Measurements from ENCODE around the gene CISD3. TPM values are rescaled to one million over a fixed set of nuclear protein-coding genes. Genes with fewer than 3 reads are reported as not detected.

CISD3 gene
- total RNA-seq: 67.1 TPM
- long read RNA-seq, transcript CISD3-204 (4 exons, 2,074 nt): major isoform, 99 of 119 reads
- long read RNA-seq, transcript CISD3-206 (3 exons, 2,326 nt): minor isoform, 8 of 119 reads
- long read RNA-seq, partial matches to known transcripts: 7 of 119 reads
- long read RNA-seq, other reads (novel, unspliced or antisense): 4 of 119 reads

GRCh38 chr17:38729886-38730525 lies at the start of gene CISD3:
Gene CISD3, plus strand, starts transcription at chr17:38730341. Its CDS starts 18 bp downstream, at chr17:38730359.
- intact Hi-C loops (cut with DNase I): loop anchor here (1.0 to 10.0 kb wide), 3 partner anchors 21 to 425 kb away; partner anchors contain the start of genes MLLT6 and PLXDC1
- DNase-seq (ENCODE audit: low spot score): peak; percentile 94

DNA sequence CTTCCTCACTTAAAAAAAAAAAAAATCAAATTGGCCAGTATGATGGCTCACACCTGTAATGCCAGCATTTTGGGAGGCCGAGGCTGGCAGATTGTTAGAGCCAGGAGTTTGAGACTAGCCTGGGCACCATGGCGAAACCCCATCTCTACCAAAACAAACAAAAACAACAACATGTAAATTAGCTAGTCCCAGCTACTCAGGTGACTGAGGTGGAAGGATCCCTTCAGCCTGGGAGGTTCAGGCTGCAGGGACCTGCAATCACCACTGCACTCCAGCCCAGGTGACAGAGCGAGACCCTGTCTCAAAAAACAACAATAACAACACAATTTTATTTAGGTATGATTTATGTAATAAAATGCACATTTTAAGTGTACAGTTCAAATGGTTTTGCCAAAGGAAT lies 49.0 kb upstream of the CISD3 start:
- DNase-seq (ENCODE audit: low spot score): no peak
- intact Hi-C loops (cut with DNase I): no loop called here

GRCh38 chr17:38685491-38685890 lies 44.6 kb upstream of the CISD3 start:
- DNase-seq (ENCODE audit: low spot score): no peak
- intact Hi-C loops (cut with DNase I): no loop called here

DNA sequence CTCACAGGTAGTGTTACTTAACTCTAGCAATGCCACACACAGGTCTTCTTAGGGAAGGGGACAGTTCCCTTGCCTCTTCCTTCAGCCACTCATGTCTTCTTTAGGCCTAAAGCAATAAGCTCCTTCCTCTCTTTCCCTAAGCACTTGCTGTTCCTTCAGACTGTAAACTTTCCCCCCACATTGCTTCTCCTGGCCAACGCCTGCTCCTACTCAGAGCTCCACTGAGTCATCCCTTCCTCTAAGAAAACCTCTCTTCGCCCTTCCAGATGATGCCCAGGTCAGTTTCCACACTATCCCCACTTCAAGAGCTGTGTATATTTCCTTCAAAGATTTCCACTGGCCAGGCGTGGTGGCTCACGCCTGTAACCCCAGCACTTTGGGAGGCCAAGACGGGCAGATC lies 42.9 kb upstream of the CISD3 start:
- intact Hi-C loops (cut with DNase I): no loop called here
- no peak for DNase-seq (ENCODE audit: low spot score)

DNA sequence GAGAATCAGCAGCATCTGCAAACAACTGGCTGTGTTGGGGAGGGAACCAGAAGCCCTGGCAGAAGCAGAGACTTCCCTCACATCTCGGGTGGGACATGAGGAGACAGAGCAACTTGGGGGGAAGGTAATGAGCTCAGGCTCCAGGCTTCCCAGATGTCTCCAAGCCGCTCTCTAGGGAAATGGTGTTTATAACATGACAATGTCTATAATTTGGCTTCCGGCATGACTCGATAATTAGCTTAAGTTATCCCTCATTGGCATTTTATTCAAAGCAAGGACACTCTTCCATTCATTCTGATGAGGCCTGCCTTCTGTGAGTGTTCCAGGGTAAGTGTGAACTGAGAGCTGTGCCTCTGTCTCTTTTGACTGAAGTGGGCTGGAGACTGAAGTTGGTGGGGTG lies 39.8 kb upstream of the CISD3 start:
- intact Hi-C loops (cut with DNase I): no loop called here
- no peak for DNase-seq (ENCODE audit: low spot score)

- intact Hi-C loops (cut with DNase I): no loop called here
- DNase-seq (ENCODE audit: low spot score): no peak
Observed at GRCh38 chr17:38691154-38691553, 39.0 kb upstream of the CISD3 start.

DNA sequence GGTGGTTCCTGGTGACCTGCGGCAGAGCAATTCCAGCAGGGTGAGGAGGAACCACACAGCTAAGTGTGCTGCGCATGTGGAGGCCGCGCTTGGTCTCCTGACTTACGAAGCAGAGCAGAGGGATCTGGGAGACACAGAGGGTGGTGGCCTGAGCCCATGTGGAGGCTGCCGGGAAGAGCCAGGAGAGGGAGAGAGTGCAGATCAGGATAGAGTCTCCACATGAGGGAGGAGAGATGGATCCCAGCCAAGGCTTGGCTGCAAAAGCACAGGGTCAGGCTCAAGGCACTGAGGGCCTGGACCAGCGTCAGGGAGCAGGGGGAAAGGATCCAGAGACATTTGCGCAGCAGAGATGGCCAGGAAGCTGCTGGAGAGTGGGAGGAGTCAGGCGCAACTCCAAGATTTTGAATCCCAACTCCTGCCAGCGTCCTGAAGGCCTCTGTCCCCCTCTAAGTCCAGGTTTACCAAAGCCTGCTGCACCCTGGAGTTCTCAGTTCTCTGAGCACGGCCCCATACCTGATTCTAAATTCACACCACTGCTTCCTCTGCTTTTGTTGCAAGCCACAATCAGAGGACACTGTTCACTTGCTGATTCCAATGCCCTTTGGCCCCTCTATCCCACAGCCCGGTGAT lies 36.3 kb upstream of the CISD3 start:
- DNase-seq (ENCODE audit: low spot score): peak; percentile 92
- intact Hi-C loops (cut with DNase I): loop anchor here (2.0 kb wide), 1 partner anchor 17 kb away; no protein-coding TSS in a partner anchor

DNA sequence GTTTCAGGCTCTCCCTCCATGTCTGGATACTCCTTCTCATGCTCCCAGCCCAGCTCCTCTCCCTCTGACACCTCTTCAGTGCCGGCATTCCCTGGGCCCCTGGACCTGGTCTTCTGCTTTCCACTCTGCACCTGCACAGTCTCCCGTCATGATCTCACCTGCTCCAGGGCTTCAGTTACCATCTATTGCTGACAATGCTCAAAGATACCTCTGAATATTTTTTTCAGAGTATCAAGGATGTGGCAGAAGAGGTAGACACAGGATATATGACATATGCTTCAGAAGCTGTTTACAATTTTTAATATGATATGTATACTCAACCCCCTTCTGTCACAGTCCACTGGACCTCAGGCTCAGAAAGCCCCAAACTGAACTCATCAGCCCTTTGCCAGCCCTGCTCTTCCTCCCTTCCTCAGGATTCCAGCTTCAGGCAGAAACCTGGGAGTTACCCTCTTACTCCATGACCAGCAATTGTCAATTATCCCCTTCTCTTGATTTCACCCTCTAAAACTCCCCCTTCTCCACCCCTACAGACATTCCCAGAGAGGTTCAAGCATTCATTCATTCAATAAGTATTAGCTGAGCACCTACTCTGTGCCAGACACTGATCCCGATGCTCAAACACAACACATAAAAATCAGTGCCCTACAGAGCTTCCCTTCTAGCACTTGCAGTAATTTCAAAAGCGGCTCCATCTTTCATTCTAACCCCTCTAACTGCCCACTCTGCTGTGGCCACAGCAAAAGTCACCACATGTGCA lies 32.9 kb upstream of the CISD3 start:
- intact Hi-C loops (cut with DNase I): no loop called here
- DNase-seq (ENCODE audit: low spot score): no peak

DNA sequence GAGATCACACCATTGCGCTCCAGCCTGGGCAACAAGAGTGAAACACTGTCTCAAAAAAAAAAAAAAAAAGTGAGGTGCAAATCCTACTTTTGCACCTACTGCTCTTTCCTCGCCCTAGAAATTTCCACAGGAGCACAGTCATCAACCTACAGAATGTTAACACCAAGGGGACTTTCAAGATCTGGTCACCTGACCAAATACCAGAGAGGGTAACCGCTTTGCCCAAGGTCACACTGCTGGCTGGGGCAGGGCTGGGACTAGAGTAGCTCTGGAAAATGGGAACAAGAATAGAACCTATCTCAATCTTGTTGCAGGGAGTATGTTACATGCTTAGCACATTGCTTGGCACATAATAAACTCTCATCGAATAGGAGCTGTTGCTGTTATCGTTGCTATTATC lies 31.4 kb upstream of the CISD3 start:
- intact Hi-C loops (cut with DNase I): no loop called here
- no peak for DNase-seq (ENCODE audit: low spot score)

- intact Hi-C loops (cut with DNase I): loop anchor here (2.0 to 5.0 kb wide), 2 partner anchors 49 to 171 kb away; partner anchors contain the start of gene LASP1
- peak; percentile 80 for DNase-seq (ENCODE audit: low spot score)
Observed at GRCh38 chr17:38701504-38702165, 28.5 kb upstream of the CISD3 start.

DNA sequence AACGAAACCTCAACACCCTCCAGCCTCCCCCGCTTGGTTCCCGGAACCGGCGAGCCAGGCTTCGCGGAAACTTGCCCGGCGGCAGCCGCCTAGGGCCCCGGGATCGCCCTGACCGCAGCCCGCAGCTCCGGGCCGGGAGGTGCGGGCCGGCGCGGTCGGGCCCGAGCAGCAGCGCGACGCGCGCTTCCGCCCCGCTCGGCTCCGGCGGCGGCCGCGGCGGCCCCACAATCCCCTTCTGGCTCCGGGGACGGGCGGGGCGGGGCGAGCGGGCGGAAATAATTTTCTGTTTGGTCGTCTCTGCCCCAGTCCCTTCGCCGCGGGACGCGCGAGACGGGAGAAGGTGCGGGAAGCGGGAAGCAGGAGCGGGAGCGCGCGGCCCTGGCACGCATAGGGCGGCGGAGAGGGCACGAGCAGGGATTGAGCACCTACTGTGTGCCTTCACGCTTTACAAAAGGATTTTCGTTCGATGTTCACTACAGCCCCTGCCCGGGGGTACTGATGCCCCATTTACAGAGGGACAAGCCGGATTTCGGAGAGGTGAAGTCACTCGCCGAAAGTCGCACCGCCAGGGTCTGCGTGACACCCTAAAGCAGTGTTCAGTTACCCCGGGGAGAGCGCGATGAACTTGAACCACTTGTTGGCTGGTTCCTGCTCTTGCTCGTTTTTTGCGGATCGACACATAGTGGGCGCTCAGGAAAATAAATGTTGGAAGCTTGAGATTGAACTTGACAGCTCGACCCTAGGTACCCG lies 27.8 kb upstream of the CISD3 start:
- DNase-seq (ENCODE audit: low spot score): peak; percentile 94
- intact Hi-C loops (cut with DNase I): loop anchor here (2.0 to 5.0 kb wide), 2 partner anchors 48 to 170 kb away; partner anchors contain the start of gene LASP1

GRCh38 chr17:38702916-38703741 lies 27.0 kb upstream of the CISD3 start:
- no peak for DNase-seq (ENCODE audit: low spot score)

DNA sequence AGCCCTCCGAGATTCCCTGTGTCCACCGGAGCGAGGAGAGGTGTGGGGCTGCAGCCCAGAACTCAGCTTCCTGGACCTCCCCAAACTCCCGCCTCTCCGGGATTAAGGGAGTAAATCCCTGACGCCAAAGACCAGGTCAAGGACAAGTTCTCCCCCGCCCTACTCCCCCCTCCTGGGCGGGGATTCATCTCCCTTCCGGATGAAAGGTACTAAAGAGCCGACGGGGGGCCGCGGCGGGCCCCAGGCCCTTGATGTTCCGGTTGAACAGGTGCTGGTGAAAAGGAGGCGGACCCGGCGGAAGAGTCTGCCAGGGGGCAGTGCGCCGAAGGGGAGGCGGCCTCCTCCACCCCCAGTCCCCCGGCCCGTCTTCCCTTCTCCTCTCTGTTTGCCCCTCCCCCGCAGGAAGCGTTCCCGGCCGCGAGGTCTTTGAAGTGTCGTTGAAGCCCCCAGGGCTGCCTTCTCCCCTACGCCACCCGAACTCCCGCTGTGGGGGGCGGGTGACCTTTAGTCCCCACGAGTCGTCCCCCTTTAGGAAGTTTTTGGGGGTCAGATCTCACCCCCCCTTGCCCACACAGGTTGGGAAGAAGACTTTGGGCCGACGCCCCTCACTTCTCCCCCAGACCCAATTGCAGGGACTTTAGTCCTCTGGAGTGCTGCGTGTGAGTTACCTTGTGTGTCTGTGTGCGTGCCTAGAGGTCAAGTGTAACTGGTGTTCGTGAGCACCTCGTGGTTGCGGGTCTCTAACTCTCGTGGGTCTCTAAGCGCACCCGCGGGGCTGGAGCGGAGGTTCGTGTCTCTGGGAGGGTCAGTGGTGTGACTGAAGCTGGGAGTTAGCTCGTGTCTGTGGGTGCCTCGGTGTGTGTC lies 26.2 kb upstream of the CISD3 start:
- peak; percentile 85 for DNase-seq (ENCODE audit: low spot score)
- intact Hi-C loops (cut with DNase I): loop anchor here (2.0 to 5.0 kb wide), 2 partner anchors 47 to 168 kb away; partner anchors contain the start of gene LASP1

More at GRCh38 chr17:38702916-38703741, 27.0 kb upstream of the CISD3 start:
- intact Hi-C loops (cut with DNase I): loop anchor here (2.0 to 5.0 kb wide), 2 partner anchors 48 to 169 kb away; partner anchors contain the start of gene LASP1

DNA sequence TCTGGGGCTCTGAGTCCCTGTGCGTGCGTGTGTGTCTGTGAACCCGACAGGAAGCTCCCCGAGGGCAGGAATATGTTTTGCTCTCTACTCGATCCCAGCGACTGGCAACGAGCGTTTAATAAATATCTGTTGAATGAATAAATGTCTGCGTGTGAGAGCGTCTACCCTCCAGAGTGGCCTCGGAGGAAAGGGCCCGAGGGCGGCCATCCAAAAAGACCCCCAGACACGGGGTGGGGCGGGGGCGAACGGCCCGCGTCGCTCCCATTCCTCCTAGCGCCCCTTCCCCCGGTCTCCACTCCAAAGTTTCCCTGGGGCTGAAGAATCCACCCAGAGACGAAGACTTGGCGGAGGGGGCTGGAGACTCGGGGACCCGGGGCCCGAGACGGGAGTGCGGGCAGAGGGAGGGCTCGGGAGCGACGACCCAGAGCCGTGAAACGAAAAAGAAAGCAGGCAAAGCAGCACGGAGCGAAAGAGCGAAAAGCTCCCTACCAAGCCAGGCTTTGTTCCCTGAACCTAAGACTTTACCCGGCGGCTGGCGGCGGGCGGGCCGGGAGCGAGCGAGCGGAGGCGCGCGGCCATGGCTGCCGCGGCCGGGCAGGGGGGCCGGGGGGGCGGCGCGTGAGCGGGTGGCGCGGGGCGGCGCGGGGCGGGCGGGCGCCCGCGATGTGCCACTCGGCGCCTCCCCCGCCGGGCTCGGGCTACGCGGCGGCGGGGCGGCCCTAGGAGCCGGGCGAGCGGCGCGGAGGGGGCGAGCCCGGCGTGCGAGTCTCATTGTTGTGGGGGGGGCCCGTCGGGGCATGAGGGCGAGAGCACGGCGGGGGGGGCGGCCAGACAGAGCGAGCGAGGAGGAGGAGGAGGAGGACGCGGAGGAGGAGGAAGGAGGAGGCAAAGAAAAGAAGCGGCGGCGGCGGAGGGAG lies 25.3 kb upstream of the CISD3 start, which contains the start of gene MLLT6:
MLLT6 (plus strand) TSS at position 668 of the 917 bp plus-strand sequence. CDS start 360 bp downstream, outside the sequence.
- peak; percentile 89 for DNase-seq (ENCODE audit: low spot score)
- intact Hi-C loops (cut with DNase I): loop anchor here (1.0 to 5.0 kb wide), 2 partner anchors 25 to 167 kb away; partner anchors contain the start of genes CISD3 and LASP1

DNA sequence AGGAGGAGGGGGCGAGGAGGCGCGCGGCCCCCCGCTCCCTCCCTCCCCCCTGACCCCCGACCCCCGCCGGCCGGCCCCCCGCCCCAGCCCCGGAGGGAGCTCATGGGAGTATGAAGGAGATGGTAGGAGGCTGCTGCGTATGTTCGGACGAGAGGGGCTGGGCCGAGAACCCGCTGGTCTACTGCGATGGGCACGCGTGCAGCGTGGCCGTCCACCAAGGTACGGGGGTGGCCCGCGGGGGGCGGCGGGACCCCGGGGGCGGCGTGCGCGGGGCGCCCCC lies 24.7 kb upstream of the CISD3 start:
- intact Hi-C loops (cut with DNase I): loop anchor here (1.0 kb wide), 1 partner anchor 25 kb away; the partner anchor contains the start of gene CISD3
- no peak for DNase-seq (ENCODE audit: low spot score)

Measured in cardiac septum (tissue), 1 donor.